Astrocyte (in vitro differentiated cells and primary cell): ENCODE measurements around the gene CRYBA4. TPM values are rescaled to one million over a fixed set of nuclear protein-coding genes. Genes with fewer than 3 reads are reported as not detected.

Experiments used
- DNase-seq: peaks from one replicate; pipeline ENCODE4 v3.0.0-alpha.2; 2010; ENCODE audit warnings: low read depth
- FAIRE-seq: peaks from 2 replicates; lab custom pipeline; 2011; peaks lifted over from hg19 to GRCh38; lab: Jason Lieb, UNC
- H2AFZ ChIP-seq: 2 replicates; pipeline ENCODE4 v1.6.0; 2012; ENCODE audit warnings: low read depth, low read length, inconsistent platforms
- H3K27ac ChIP-seq: 2 replicates; pipeline ENCODE4 v1.5.1; 2011; ENCODE audit warnings: low read depth, low read length, inconsistent platforms
- H3K27me3 ChIP-seq: 2 replicates; pipeline ENCODE4 v1.6.0; 2011; ENCODE audit warnings: low read length, inconsistent platforms; ENCODE audit not compliant: insufficient read depth
- H3K36me3 ChIP-seq: 2 replicates; pipeline ENCODE4 v1.5.1; 2011; ENCODE audit warnings: low read length, inconsistent platforms; ENCODE audit not compliant: insufficient read depth
- H3K4me1 ChIP-seq: 2 replicates; pipeline ENCODE4 v1.5.1; 2011; ENCODE audit warnings: low read length, inconsistent platforms; ENCODE audit not compliant: insufficient read depth
- H3K4me2 ChIP-seq: 2 replicates; pipeline ENCODE4 v1.6.0; 2012; ENCODE audit warnings: low read length, inconsistent platforms
- H3K4me3 ChIP-seq: 2 replicates; pipeline ENCODE4 v1.5.1; 2011; ENCODE audit warnings: low read depth, mild to moderate bottlenecking, low read length, inconsistent platforms; ENCODE audit not compliant: insufficient read depth
- H3K79me2 ChIP-seq: 2 replicates; pipeline ENCODE4 v1.6.0; 2012; ENCODE audit warnings: mild to moderate bottlenecking, low read length, inconsistent platforms; ENCODE audit not compliant: insufficient read depth
- H3K9ac ChIP-seq: 2 replicates; pipeline ENCODE4 v1.6.0; 2012; ENCODE audit warnings: mild to moderate bottlenecking, low read length, inconsistent platforms
- H3K9me3 ChIP-seq: 2 replicates; pipeline ENCODE4 v1.5.1; 2012; ENCODE audit warnings: low read depth, mild to moderate bottlenecking, low read length, inconsistent platforms; ENCODE audit not compliant: insufficient read depth
- H4K20me1 ChIP-seq: 2 replicates; pipeline ENCODE4 v1.6.0; 2012; ENCODE audit warnings: low read length, inconsistent platforms; ENCODE audit not compliant: insufficient read depth
- H3K27ac Mint-ChIP-seq: one replicate; pipeline ENCODE4 v1.8.0; 2021; ENCODE audit warnings: mild to moderate bottlenecking, mixed read lengths; ENCODE audit not compliant: unreplicated experiment
- H3K27me3 Mint-ChIP-seq: one replicate; pipeline ENCODE4 v1.8.0; 2021; ENCODE audit warnings: low read depth, mixed read lengths; ENCODE audit not compliant: unreplicated experiment
- H3K36me3 Mint-ChIP-seq: one replicate; pipeline ENCODE4 v1.8.0; 2021; ENCODE audit warnings: low read depth, mixed read lengths; ENCODE audit not compliant: unreplicated experiment
- H3K4me1 Mint-ChIP-seq: one replicate; pipeline ENCODE4 v1.8.0; 2021; ENCODE audit warnings: low read depth, mixed read lengths; ENCODE audit not compliant: unreplicated experiment
- H3K4me3 Mint-ChIP-seq: one replicate; pipeline ENCODE4 v1.8.0; 2021; ENCODE audit warnings: mild to moderate bottlenecking, moderate library complexity, mixed read lengths; ENCODE audit not compliant: unreplicated experiment
- H3K9me3 Mint-ChIP-seq: one replicate; pipeline ENCODE4 v1.8.0; 2021; ENCODE audit warnings: mild to moderate bottlenecking, mixed read lengths; ENCODE audit not compliant: unreplicated experiment
- CTCF ChIP-seq: IDR thresholded peaks from 2 replicates; pipeline ENCODE4 v1.5.1; 2011; ENCODE audit warnings: low read depth, mild to moderate bottlenecking, inconsistent platforms, low read length, moderate library complexity; ENCODE audit not compliant: insufficient read depth
- EZH2 ChIP-seq: IDR thresholded peaks from 2 replicates; pipeline ENCODE4 v1.6.1; 2012; ENCODE audit warnings: mild to moderate bottlenecking, low read length, inconsistent platforms; ENCODE audit not compliant: insufficient read depth
- total RNA-seq: library from RNA; stranded (reverse); gene quantifications from 2 replicates; pipeline ENCODE4 v1.2.1, GENCODE V29; 2021

Gene CRYBA4
- total RNA-seq, 1 donor from 2014 or later = 1.1 TPM

- H3K27ac ChIP-seq = no peak overlapping the region
These were observed 49.7 kb downstream of the CRYBA4 start for GRCh38 chr22:26671317-26672059.

GRCh38 chr22:26672060-26672471 lies 50.3 kb downstream of the CRYBA4 start:
- H2AFZ ChIP-seq = peak overlapping the region; percentile 74
- H3K4me1 ChIP-seq = peaks cover 17% of the 10 kb centered on the region
- no peaks in the 10 kb centered on the region for H3K9me3 ChIP-seq
- peak overlapping the region; percentile 96 for H3K9ac ChIP-seq
- no peaks in the 10 kb centered on the region for H3K27me3 ChIP-seq
- H3K36me3 Mint-ChIP-seq = peaks cover 4% of the 10 kb centered on the region
- H4K20me1 ChIP-seq = no peaks in the 10 kb centered on the region
- H3K4me3 Mint-ChIP-seq = no peak overlapping the region
- peaks cover 28% of the 10 kb centered on the region for H3K4me1 Mint-ChIP-seq
- H3K27me3 Mint-ChIP-seq = no peaks in the 10 kb centered on the region
- peak overlapping the region; percentile 94 for H3K27ac ChIP-seq
- no peaks in the 10 kb centered on the region for H3K36me3 ChIP-seq
- H3K79me2 ChIP-seq = peaks cover 29% of the 10 kb centered on the region
- H3K4me2 ChIP-seq = peak overlapping the region; percentile 99
- DNase-seq (no peak), FAIRE-seq (no peak)
- no peaks in the 10 kb centered on the region for H3K9me3 Mint-ChIP-seq
- TF ChIP-seq EZH2 = no peak
- TF ChIP-seq CTCF = no peak
- H3K4me3 ChIP-seq = peak overlapping the region; percentile 88
- H3K27ac Mint-ChIP-seq = peak overlapping the region; percentile 98

More at GRCh38 chr22:26671317-26672059, 49.7 kb downstream of the CRYBA4 start:
- H3K79me2 ChIP-seq = peaks cover 29% of the 10 kb centered on the region
- no peak overlapping the region for H2AFZ ChIP-seq
- TF ChIP-seq EZH2 = no peak
- no peak for TF ChIP-seq CTCF
- peaks cover 28% of the 10 kb centered on the region for H3K4me1 Mint-ChIP-seq
- no peaks in the 10 kb centered on the region for H3K27me3 ChIP-seq
- H3K4me1 ChIP-seq = peaks cover 17% of the 10 kb centered on the region
- H3K9me3 Mint-ChIP-seq = no peaks in the 10 kb centered on the region
- H3K4me2 ChIP-seq = no peak overlapping the region
- H3K4me3 ChIP-seq = no peak overlapping the region
- no peaks in the 10 kb centered on the region for H4K20me1 ChIP-seq
- H3K9me3 ChIP-seq = no peaks in the 10 kb centered on the region
- FAIRE-seq (no peak), DNase-seq (no peak)
- H3K36me3 Mint-ChIP-seq = peaks cover 4% of the 10 kb centered on the region
- H3K9ac ChIP-seq = no peak overlapping the region
- H3K4me3 Mint-ChIP-seq = no peak overlapping the region
- no peak overlapping the region for H3K27ac Mint-ChIP-seq
- no peaks in the 10 kb centered on the region for H3K36me3 ChIP-seq
- no peaks in the 10 kb centered on the region for H3K27me3 Mint-ChIP-seq
